ENCODE measurements around the gene USP44.
A peak's percentile ranks its signal among the peaks of the same experiment; 100 is the strongest.
"Not testable (repeated sequence)": the region's sequence is repeated elsewhere in the genome, so short reads cannot be mapped to it uniquely, and the experiment has no call there.

The USP44 gene

DNA sequence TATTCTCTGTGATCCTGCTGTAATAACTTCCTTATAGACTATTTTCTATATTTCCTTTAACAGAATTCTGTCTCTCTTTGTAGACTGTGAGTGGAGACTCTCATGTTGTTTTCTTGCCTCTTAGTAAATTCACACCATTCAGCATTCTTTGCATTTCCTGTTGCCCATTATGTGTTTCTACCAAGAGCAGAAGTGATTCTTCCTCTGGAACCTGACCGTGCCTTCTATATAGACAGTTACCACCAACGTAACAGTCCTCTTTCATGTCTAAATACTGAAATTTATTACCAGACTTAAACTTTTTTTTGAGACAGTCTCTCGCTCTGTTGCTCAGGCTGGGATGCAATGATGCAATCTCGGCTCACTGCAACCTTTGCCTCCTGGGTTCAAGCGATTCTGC is 46.2 kb downstream of the USP44 start:
- DNase-seq, result no peak

DNA sequence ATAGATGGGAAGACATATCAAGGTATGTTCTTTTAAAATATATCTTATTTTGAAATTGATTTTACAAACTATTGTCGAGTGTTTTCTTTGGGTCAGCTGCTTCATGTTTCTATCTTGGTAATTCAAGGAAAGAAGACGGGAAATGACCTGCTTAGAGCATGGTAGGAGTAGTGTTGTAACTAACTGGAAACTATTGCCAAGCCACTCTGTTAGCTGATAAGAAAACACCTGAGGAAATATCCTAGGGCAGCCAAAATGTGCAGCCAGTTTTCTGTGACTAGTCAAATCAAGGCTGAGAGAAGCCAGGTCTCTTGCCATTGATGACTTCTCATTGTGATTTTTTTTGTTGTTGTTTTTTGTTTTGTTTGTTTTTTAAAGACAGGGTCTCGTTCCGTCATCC is 47.1 kb downstream of the USP44 start:
- DNase-seq, result no peak

DNA sequence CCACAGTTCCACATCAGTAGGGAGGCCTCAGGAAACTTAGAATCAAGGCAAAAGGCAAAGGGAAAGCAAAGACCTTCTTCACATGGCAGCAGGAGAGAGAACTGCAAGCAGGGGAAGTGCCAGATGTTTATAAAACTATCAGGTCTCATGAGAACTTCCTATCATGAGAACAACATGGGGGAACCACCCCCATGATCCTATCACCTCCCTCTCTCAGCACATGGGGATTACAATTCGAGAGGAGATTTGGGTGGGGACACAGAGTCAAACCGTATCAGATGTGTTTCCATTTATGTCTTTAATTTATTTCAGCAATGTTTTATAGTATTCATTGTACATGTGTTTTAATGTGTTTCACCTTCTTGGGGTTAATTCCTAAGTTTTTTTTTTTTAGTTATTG is 51.5 kb downstream of the USP44 start:
- no peak for DNase-seq

DNA sequence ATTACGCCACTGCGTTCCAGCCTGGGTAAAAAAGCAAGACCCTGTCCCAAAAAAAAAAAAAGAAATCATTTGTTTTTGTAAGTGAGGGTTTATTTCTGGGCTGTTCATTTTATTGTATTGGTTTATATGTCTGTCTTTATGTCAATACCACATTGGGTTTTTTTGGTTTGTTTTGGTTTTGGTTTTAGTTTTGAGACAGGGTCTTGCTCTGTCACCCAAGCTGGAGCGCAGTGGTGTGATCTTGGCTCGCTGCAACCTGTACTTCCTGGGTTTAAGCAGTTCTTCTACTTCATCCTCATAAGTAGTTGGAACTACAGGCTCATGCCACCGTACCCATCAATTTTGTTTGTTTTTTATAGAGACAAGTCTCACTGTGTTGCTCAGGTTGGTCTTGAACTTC is 52.3 kb downstream of the USP44 start:
- DNase-seq, result no peak

DNA sequence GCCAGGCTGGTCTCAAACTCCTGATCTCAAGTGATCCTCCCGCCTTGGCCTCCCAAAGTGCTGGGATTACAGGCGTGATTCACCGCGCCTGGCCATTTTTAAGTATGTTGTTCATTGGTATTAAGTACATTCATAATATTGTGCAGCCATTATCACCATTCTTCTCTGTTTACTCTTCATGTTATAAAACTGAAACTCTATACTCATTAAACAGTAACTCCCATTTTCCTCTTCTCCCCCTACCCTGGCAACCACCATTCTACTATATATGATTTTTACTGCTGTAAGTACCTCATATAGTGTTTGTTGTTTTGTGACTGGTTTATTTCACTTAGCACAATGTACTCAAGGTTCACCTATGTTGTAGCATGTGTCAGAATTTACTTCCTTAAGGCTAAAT is 54.2 kb downstream of the USP44 start:
- DNase-seq, result peak; percentile 81

DNA sequence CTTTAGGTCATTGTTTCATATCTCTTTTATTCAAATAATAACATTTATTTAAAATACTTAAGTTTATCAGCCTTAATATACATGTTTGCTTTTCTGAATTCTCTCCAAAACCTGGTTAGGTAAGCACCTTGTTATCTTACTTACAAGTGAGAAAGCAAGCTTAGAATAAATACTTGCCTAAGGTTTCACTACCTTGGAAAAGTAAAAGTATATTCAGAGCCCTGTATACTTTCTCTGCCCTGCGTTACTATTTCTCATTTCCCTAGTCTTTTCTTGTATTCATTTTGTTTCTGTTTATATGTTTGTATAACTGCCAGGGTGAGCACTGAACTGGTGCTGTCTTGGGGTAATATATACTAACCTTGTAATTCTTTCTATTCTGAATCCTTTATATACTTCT is 55.8 kb downstream of the USP44 start:
- no peak for DNase-seq

DNA sequence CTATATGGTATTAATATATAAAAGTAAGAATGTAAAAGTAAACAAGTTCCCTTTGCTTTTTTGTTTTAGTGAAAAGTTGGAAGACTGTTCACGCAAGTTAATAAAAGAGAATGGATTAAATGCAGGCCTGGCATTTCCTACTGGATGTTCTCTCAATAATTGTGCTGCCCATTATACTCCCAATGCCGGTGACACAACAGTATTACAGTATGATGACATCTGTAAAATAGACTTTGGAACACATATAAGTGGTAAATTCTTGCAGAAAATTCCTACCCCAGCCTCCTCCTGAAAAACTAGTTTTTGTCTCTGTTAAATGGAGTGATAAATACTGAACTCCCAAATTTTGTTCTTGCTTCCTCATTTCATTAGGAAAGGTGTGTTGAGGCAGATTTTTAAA is 56.4 kb downstream of the USP44 start:
- no peak for DNase-seq

DNA sequence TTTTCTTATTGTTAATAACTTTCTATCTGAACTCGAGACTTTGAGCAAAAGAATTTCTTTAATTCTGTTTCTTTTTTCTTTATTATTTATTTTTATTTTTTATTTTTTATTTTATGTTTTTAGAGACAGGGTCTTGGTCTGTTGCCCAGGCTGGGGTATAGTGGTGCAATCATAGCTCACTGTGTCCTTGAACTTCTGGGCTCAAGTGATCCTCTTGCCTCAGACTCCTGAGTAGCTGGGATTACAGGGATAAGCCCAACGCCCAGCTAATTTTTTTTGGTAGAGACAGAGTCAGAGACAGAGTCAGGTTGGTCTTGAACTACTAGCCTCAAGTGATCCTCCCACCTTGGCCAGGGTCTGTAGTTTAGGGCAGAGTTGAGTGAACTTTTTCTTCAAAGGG is 58.8 kb downstream of the USP44 start:
- DNase-seq, result no peak

DNA sequence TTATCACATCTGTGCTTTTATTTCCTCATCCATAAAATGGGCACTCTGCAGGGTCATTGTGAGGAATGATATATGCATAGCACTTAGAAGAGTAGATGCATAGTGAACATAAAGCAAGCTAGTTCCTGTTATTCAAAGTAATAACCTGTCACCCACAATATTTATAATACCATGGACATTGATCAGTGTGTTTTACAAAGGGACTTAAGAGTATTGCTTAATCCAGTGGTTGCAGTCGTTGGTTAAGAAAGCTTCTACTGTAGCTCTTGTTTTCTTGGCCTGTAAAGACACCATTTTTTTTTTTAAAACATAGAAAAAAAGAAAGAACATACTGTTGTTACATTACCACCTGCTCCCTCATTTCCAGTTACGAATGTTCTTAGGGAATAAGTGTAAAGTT is 64.3 kb downstream of the USP44 start:
- no peak for DNase-seq

DNA sequence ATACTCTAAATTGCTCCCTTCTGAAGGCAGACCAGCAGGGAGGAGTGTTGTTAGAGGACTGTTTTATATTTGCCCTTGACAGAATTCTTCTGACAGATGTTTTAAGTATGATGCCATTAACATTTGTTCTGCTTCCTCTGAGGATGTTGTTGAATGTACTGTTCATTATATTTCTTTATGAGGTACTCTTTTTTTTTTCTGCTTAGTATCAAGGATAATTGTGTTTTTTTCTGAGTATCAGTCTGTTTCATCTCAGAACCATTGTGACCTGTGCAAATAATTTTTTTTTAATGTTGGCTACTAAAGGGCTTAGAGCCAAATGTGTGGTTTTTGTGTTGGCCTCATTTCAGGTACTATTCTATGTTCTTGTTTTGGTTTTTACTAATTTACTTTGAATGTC is 66.8 kb downstream of the USP44 start:
- DNase-seq, result no peak

DNA sequence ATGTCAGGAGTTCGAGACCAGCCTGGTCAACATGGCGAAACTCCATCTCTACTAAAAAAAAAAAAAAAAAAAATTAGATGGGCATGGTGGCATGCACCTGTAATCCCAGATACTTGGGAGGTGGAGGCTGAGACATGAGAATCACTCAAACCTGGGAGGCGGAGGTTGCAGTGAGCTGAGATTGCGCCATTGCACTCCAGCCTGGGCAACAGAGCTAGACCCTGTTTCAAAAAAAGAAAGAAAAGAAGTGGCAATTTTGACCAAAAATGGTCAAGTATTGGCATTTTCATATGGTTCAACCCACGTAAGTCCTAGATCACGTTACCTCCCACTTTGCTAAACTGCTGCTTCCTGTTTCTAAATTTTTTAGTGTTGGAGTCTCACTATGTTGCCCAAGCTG is 68.7 kb downstream of the USP44 start:
- not testable (repeated sequence) for DNase-seq

DNA sequence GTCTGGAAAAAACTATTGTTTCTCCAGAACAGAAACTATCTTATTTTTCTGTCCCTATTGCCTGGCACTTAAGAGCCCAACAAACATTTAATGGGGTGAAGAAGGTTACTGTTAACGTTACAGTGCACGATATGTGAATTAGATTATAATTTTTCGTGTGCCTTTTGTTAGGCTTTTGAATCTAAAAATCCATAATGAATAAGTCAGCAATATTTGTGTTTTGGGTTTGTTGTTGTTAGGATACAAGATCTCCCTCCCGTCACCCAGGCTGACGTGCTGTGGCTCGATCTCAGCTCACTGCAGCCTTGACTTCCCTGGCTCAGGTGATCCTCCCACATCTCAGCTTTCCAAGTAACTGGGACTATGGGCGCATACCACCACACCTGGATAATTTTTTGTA is 69.4 kb downstream of the USP44 start:
- DNase-seq, result no peak

DNA sequence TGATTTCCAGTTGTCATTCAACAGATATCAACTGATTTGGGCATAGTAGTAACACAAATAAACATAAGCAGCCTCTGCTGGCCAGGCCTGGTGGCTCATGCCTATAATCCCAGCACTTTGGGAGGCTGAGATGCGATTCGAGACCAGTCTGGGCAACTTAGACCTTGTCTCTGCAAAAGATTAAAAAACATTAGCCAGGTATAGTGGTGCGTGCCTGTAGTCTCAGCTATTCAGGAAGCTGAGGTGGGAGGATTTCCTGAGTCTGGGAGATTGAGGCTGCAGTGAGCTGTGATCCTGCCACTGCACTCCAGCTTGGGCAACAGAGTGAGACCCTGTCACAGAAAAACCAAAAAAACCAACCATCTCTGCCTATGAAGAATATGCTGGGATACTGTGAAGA is 70.2 kb downstream of the USP44 start:
- DNase-seq, result no peak

DNA sequence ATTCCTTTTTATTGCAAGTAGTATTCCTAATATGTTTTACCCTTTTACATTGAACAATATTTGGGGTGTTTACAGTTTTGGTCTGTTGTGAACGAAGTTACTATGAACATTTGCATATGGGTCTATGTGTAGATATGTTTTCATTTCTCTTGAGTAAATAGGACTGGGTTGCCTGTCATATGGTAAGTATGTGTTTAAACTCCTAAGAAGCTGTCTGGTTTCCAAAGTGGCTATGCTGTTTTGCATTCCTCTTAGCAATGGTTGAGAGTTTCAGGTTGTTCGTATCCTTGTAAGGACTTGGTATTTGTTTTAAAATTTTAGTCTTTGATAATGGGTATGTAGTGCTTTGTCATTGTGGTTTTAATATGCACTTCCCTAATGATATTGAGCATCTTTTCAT is 71.0 kb downstream of the USP44 start:
- peak; percentile 12 for DNase-seq

DNA sequence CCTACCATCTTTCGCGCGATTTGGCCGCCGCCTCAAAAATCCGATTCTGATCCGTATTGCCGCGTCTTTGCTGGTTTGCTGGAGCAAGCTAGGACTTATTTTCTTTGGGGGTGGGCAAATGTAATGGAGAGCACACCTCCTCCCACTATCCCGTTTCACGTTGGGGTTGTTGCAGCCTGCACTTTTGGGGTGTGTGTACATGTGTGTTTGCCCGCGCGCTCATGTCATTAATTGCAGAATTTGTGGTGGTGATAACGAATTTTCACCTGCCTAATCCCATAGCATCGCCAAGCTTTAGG is 76.7 kb downstream of the USP44 start:
- peak; percentile 58 for DNase-seq

DNA sequence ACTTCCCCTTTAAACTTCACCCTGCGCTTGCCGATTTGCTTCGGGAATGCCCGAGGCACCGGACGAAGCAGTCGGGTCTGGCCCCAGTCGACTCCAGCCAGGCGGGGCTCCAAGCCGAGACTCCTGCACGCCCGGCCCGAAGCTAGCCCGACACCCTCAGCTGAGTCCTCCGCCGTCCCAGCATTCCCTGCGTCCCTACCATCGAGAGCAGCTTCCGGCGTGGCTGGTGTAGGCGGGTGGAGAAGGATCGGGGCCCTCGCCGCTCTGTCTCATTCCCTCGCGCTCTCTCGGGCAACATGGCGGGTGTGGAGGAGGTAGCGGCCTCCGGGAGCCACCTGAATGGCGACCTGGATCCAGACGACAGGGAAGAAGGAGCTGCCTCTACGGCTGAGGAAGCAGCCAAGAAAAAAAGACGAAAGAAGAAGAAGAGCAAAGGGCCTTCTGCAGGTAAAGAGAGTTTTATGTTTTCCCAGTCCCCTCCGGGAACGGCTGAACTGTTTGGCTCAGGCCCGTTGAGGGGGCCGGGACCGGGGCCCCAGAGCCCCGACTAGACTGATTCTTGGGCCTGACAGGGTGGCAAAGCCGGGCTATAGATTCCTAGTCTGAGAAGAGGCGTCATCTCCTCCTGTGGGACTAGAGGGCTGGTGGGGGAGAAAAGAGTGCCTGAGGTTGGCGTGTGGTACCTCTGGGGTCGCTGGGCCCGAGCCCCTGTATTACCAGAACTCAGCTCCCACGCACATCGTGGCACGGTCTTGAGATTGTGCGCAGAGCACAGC is 77.2 kb downstream of the USP44 start, which contains the start of gene METAP2:
Gene METAP2, plus strand, starts transcription at position 269 of the 776 bp plus-strand sequence. Its CDS starts 28 bp downstream, at position 297.
- peak; percentile 99 for DNase-seq

DNA sequence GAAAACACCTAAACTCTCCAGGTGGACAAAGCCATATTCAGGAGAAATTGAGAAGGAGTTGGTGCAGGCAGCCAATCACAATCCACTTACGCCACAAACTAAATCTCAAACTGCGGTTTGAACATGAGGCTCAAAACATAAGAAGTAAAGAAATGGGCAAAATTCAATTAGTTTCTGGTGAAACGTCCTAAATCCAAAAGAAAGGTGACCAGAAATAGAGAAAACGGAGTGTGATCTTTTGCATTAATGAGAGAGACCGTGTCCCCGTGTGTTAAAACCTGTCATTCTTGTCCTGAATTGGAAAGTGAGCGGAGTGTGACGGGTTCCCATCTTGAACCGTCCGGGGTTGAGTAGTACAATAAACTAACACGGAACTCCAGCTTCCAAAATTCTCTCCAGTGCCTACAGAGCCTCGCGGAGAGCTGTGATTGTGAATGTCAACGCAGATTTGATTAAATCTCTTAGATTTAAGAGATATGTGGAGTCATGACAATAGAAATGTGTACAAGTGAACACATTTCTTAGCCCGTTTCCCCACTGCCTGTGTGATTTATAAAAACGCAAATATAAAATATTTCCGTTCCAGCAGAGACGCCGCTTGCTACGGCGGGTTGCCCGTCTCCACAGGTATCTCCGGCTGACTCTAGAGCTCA is 77.9 kb downstream of the USP44 start:
- DNase-seq, result peak; percentile 75

DNA sequence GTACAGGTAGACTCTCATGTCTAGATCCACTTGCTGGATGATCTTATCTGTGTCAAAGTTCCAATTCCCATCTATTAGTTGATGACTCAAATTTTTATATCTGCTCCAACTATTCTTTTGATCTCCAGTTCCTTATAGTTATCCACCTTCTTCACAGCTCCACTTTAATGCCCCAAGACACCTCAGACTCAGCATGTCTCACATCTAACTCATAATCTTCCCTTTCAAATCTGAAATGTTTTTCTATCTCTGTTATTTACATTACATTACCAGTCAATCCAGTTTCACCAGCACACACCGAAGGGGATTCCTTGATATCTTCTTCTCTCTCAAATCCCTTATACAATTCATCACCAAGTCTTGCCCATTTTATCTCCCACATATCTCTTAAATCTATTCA is 81.0 kb downstream of the USP44 start:
- peak; percentile 48 for DNase-seq
